K562 (cell line): ENCODE results near the gene ZMYND12. TPM values are rescaled to one million over a fixed set of nuclear protein-coding genes. Genes with fewer than 3 reads are reported as not detected.

Experiments
- ATAC-seq: fragments of 200-7000 bp; cut with Tn5 transposase; 3 replicates; pipeline ENCODE4 v1.9.1; 2020; ENCODE audit warnings: moderate library complexity
- BruUV-seq: library from RNA; stranded (reverse); fragments of 400-500 nt; replicated peaks from 2 replicates; lab custom pipeline; 2021; lab: Mats Ljungman, UMichigan
- CTCF ChIA-PET: fragments of 300-600 bp; formaldehyde crosslinking; extraction: SDS; loops from one replicate; lab custom pipeline; 2021; ENCODE audit warnings: low intra/inter-chr PET ratio; lab: Yijun Ruan, JAX
- POLR2A ChIA-PET: fragments of 300-600, 350-650 bp; sonication (Branson Sonifier 250); formaldehyde crosslinking; extraction: SDS; loops from one replicate; lab custom pipeline; 2021; ENCODE audit warnings: antibody characterized with exemption, inconsistent platforms; lab: Yijun Ruan, JAX
- DNase-seq, 4 experiments: peaks; one replicate each; pipeline versions ENCODE4 v3.0.0 to v3.0.0-alpha.2; 2011 to 2018; ENCODE audit warnings: low spot score in 3 of 4, mixed read lengths in 3 of 4; ENCODE audit errors: extremely low read depth in 1 of 4
- FAIRE-seq: peaks from 2 replicates; lab custom pipeline; 2011; peaks lifted over from hg19 to GRCh38; lab: Jason Lieb, UNC
- H2AFZ ChIP-seq: 2 replicates; pipeline ENCODE4 v1.6.0; 2011; ENCODE audit warnings: low read depth, low read length, control low read depth, inconsistent platforms
- H3K27ac ChIP-seq: fragments of 200-600 bp; 3 replicates; pipeline ENCODE4 v1.8.0; 2011; ENCODE audit warnings: low read depth, mild to moderate bottlenecking, control low read depth, inconsistent platforms, low read length, moderate library complexity, mixed read lengths; ENCODE audit errors: extremely low read depth
- H3K27me3 ChIP-seq, 2 experiments: fragments of 300-600 bp in 1 of 2; 2 replicates in 1 of 2; 3 replicates in 1 of 2; pipeline versions ENCODE4 v1.6.0 to v1.8.0; 2011; ENCODE audit warnings: inconsistent platforms in 2 of 2, low read length in 2 of 2, mild to moderate bottlenecking in 1 of 2, mixed read lengths in 1 of 2, moderate library complexity in 1 of 2; ENCODE audit not compliant: control insufficient read depth in 2 of 2, insufficient read depth in 2 of 2
- H3K36me3 ChIP-seq: fragments of 300-600 bp; 3 replicates; pipeline ENCODE4 v1.8.0; 2011; ENCODE audit warnings: mild to moderate bottlenecking, low read length, inconsistent platforms; ENCODE audit not compliant: control insufficient read depth, insufficient read depth
- H3K4me1 ChIP-seq, 2 experiments: fragments of 200-600 bp in 1 of 2; replicated peaks in 1 of 2; 2 replicates in 1 of 2; 3 replicates in 1 of 2; pipeline versions ENCODE4 v1.5.1 to v1.8.0; 2011; ENCODE audit warnings: inconsistent platforms in 2 of 2, low read length in 2 of 2, mild to moderate bottlenecking in 1 of 2, mixed read lengths in 1 of 2, moderate library complexity in 1 of 2; ENCODE audit not compliant: control insufficient read depth in 2 of 2, insufficient read depth in 2 of 2
- H3K4me2 ChIP-seq: 2 replicates; pipeline ENCODE4 v1.6.1; 2011; ENCODE audit warnings: low read length, control low read depth, inconsistent platforms, mixed read lengths; ENCODE audit not compliant: insufficient read depth
- H3K4me3 ChIP-seq: fragments of 200-600 bp; sonication (generic), shearing (Covaris generic); 2 replicates; pipeline ENCODE4 v1.5.1; 2016; ENCODE audit warnings: control low read depth, inconsistent platforms
- H3K79me2 ChIP-seq: fragments of 200-600 bp; 3 replicates; pipeline ENCODE4 v1.8.0; 2011; ENCODE audit warnings: low read length, inconsistent platforms; ENCODE audit not compliant: control insufficient read depth, insufficient read depth
- H3K9ac ChIP-seq, 2 experiments: 2 replicates each; pipeline versions ENCODE4 v1.6.0 to v1.6.1; 2011; ENCODE audit warnings: low read depth in 2 of 2, low read length in 2 of 2, control low read depth in 1 of 2, inconsistent platforms in 1 of 2, mild to moderate bottlenecking in 1 of 2, mixed read lengths in 1 of 2; ENCODE audit not compliant: insufficient read depth in 1 of 2
- H3K9me1 ChIP-seq: one replicate; pipeline ENCODE4 v1.6.0; 2011; ENCODE audit warnings: inconsistent platforms, mild to moderate bottlenecking, low read length, moderate library complexity; ENCODE audit not compliant: control insufficient read depth, insufficient read depth
- H3K9me3 ChIP-seq: replicated peaks from 2 replicates; pipeline ENCODE4 v1.5.1; 2011; ENCODE audit warnings: low read depth, low read length, inconsistent platforms; ENCODE audit not compliant: control insufficient read depth, insufficient read depth
- H4K20me1 ChIP-seq: replicated peaks from 2 replicates; pipeline ENCODE4 v1.6.1; 2011; ENCODE audit warnings: low read length, inconsistent platforms, mixed read lengths; ENCODE audit not compliant: control insufficient read depth, insufficient read depth
- ELF1 ChIP-seq: fragments of 200-800 bp; sonication (Bioruptor generic); IDR thresholded peaks from 2 replicates; pipeline ENCODE4 v1.6.1; 2016; ENCODE audit warnings: missing genetic modification characterization, missing compliant biosample characterization
- GTF2F1 ChIP-seq: IDR thresholded peaks from 2 replicates; pipeline ENCODE4 v1.6.1; 2011; ENCODE audit warnings: low read depth, low read length, improper control_type of control experiment
- HDAC6 ChIP-seq: IDR thresholded peaks from 2 replicates; pipeline ENCODE4 v1.6.1; 2012; ENCODE audit warnings: low read depth, mild to moderate bottlenecking, control low read depth, inconsistent platforms, low read length, moderate library complexity
- HNRNPL ChIP-seq: fragments of 200-400 bp; formaldehyde crosslinking; IDR thresholded peaks from 2 replicates; pipeline ENCODE4 v1.6.1; 2017; ENCODE audit warnings: low read depth, mild to moderate bottlenecking, low read length
- MYNN ChIP-seq, 2 experiments: sonication (generic); formaldehyde crosslinking in 1 of 2; IDR thresholded peaks; 2 replicates each; pipeline versions ENCODE4 v1.5.0 to v1.6.1; 2016 to 2020; ENCODE audit warnings: antibody characterized with exemption in 1 of 2, missing genetic modification reagents in 1 of 2
- NEUROD1 ChIP-seq: fragments of 150-350 bp; IDR thresholded peaks from 2 replicates; pipeline ENCODE4 v1.6.1; 2014; ENCODE audit warnings: borderline replicate concordance, low read length, low read depth; ENCODE audit not compliant: partially characterized antibody
- POLR2A ChIP-seq: fragments of 450-650 bp; conservative IDR thresholded peaks from 2 replicates; pipeline ENCODE4 v1.6.1; 2016
- RB1 ChIP-seq: fragments of 450-650 bp; IDR thresholded peaks from 2 replicates; pipeline ENCODE4 v1.6.1; 2017; ENCODE audit warnings: low read depth, mild to moderate bottlenecking
- SRSF3 ChIP-seq: fragments of 200-400 bp; formaldehyde crosslinking; IDR thresholded peaks from 2 replicates; pipeline ENCODE4 v1.6.1; 2016; ENCODE audit warnings: mild to moderate bottlenecking, low read length, moderate library complexity; ENCODE audit not compliant: insufficient read depth
- SRSF9 ChIP-seq: fragments of 200-400 bp; formaldehyde crosslinking; IDR thresholded peaks from 2 replicates; pipeline ENCODE4 v1.6.1; 2017; ENCODE audit warnings: low read depth, low read length, borderline replicate concordance
- TEAD4 ChIP-seq, 2 experiments: sonication (generic) in 1 of 2; formaldehyde crosslinking in 1 of 2; IDR thresholded peaks; 2 replicates each; pipeline versions ENCODE4 v1.6.1 to v1.8.0; 2012 to 2022; ENCODE audit warnings: borderline replicate concordance in 1 of 2, inconsistent platforms in 1 of 2, low read length in 1 of 2, mild to moderate bottlenecking in 1 of 2, missing genetic modification reagents in 1 of 2
- WGBS: fragments of 100-300 bp; shearing (Covaris generic); methylation state at CpG from one replicate; pipeline ENCODE4 v1.1.6; 2016; ENCODE audit warnings: low coverage, mixed read lengths; ENCODE audit not compliant: insufficient coverage; ENCODE audit errors: missing lambda C conversion rate; 5-methylcytosine and 5-hydroxymethylcytosine counted together
- in situ Hi-C: fragments of 300-500 bp; cut with MboI; formaldehyde crosslinking; loops from 4 replicates; pipeline ENCODE4 v1.15.0; 2018; ENCODE audit warnings: inconsistent platforms, mixed read lengths
- intact Hi-C: fragments of 100-400 bp; cut with micrococcal nuclease; formaldehyde crosslinking; loops from 2 replicates; pipeline ENCODE4 v1.14.2; 2022
- polyA plus RNA-seq, 8 experiments: library from polyadenylated mRNA; depleted of rRNA in 4 of 8; stranded (reverse) in 5 of 8; unstranded in 3 of 8; fragments of >200 nt; fragmentation: Nextera tagmentation in 2 of 8; fragmentation: Illumina TruSeq in 1 of 8; extraction: Ambion mirVana in 2 of 8; extraction: Trizol in 1 of 8; gene quantifications; 2 replicates each; pipeline versions ENCODE4 v1.2.1 to v1.2.3, GENCODE V29; 2011 to 2014; ENCODE audit warnings: inconsistent platforms in 1 of 8, missing spikeins in 1 of 8
- total RNA-seq, 7 experiments: library from RNA; depleted of rRNA in 6 of 7; stranded (reverse); fragments of >200 nt in 6 of 7; fragmentation: Illumina TruSeq in 2 of 7; extraction: Trizol in 2 of 7; gene quantifications; 2 replicates each; pipeline versions ENCODE4 v1.2.1 to v1.2.3, GENCODE V29; 2011 to 2021; ENCODE audit warnings: low replicate concordance in 1 of 7
- TF ChIP-seq, protein P1 (sequence below): sonication (generic); formaldehyde crosslinking; IDR thresholded peaks from 2 replicates; pipeline ENCODE4 v1.8.0; 2022; ENCODE audit warnings: mild to moderate bottlenecking, missing genetic modification reagents
- TF ChIP-seq, protein P2 (sequence below): fragments of 250-450 bp; sonication (Bioruptor Pico); IDR thresholded peaks from 2 replicates; pipeline ENCODE4 v1.8.0; 2021; ENCODE audit warnings: moderate library complexity, mild to moderate bottlenecking, inconsistent platforms
- TF ChIP-seq, protein P3 (sequence below): fragments of 450-650 bp; formaldehyde crosslinking; IDR thresholded peaks from 2 replicates; pipeline ENCODE4 v1.4.0; 2022; ENCODE audit warnings: mild to moderate bottlenecking, moderate library complexity
- TF ChIP-seq, protein P4 (sequence below): fragments of 250-450 bp; sonication (Bioruptor Pico); IDR thresholded peaks from 2 replicates; pipeline ENCODE4 v1.6.1; 2021; ENCODE audit warnings: mild to moderate bottlenecking
- TF ChIP-seq, protein P5 (sequence below): sonication (generic); formaldehyde crosslinking; IDR thresholded peaks from 2 replicates; pipeline ENCODE4 v1.8.1; 2023; ENCODE audit warnings: mild to moderate bottlenecking, missing genetic modification reagents

The ZMYND12 gene
- total and polyA plus RNA-seq, 9 of the 15 experiments (the other 6 are each of a cell fraction or from before 2014, with no cell fraction given) = not detected

DNA sequence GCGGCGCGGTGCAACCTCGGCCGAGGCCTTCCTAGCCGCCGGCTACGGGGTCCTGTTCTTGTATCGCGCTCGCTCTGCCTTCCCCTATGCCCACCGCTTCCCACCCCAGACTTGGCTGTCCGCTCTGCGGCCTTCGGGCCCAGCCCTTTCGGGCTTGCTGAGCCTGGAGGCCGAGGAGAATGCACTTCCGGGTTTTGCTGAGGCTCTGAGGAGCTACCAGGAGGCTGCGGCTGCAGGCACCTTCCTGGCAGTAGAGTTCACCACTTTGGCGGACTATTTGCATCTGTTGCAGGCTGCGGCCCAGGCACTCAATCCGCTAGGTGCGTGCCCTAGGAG, 900 bp upstream of the ZMYND12 start:
- H3K36me3 ChIP-seq = peaks cover 15% of the 10 kb centered on the region; the same call in 1 of the 3 replicates
- POLR2A ChIA-PET = interaction anchor here (0.6 to 0.9 kb wide), 2 partner anchors 227 to 1618 kb away, joined by 3 read pairs; no protein-coding TSS in a partner anchor
- peaks cover 10% of the 10 kb centered on the region; the same call in 2 of the 3 replicates for H3K79me2 ChIP-seq
- peak overlapping the region; percentile 82 to 96 for H3K9ac ChIP-seq
- H3K4me2 ChIP-seq = peak overlapping the region; percentile 97
- H3K27ac ChIP-seq = peak overlapping the region; percentile 80
- CTCF ChIA-PET = no interaction called here
- ATAC-seq = peak; percentile 90
- peaks cover 0 to 18% of the 10 kb centered on the region in 2 experiments; a peak in 3 of 5 replicates for H3K4me1 ChIP-seq
- peak in 2 of 4 experiments; percentile 61 to 66 for DNase-seq
- H4K20me1 ChIP-seq = no peaks in the 10 kb centered on the region
- no peaks in the 10 kb centered on the region; a peak in 2 of 5 replicates for H3K27me3 ChIP-seq
- in situ Hi-C loops = no loop called here
- no TSS peak for BruUV-seq
- peak; percentile 57 for FAIRE-seq
- peak overlapping the region; percentile 66 for H3K4me3 ChIP-seq
- 12% methylated on average over 23 of the region's 23 CpGs for WGBS
- H3K9me1 ChIP-seq = no peaks in the 10 kb centered on the region
- peak overlapping the region; percentile 100 for H2AFZ ChIP-seq
- intact Hi-C loops = no loop called here
- H3K9me3 ChIP-seq = peaks cover 4% of the 10 kb centered on the region
- 0 out of 2 replicates have a peak, but pooled peaks have one; percentile 48 for TF ChIP-seq SRSF3
- TF ChIP-seq, protein P1, sequence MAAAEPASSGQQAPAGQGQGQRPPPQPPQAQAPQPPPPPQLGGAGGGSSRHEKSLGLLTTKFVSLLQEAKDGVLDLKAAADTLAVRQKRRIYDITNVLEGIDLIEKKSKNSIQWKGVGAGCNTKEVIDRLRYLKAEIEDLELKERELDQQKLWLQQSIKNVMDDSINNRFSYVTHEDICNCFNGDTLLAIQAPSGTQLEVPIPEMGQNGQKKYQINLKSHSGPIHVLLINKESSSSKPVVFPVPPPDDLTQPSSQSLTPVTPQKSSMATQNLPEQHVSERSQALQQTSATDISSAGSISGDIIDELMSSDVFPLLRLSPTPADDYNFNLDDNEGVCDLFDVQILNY (CRISPR knock-in tag) = no peak
- TF ChIP-seq MYNN (IDR thresholded peaks at IDR 0.05) = no peak
- TF ChIP-seq MYNN (CRISPR knock-in tag; IDR thresholded peaks at IDR 0.05) = no peak
- TF ChIP-seq, protein P2, sequence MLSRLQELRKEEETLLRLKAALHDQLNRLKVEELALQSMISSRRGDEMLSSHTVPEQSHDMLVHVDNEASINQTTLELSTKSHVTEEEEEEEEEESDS = no peak
- peak; percentile 55; the same call in 1 of the 2 replicates for TF ChIP-seq POLR2A
- TF ChIP-seq, protein P3, sequence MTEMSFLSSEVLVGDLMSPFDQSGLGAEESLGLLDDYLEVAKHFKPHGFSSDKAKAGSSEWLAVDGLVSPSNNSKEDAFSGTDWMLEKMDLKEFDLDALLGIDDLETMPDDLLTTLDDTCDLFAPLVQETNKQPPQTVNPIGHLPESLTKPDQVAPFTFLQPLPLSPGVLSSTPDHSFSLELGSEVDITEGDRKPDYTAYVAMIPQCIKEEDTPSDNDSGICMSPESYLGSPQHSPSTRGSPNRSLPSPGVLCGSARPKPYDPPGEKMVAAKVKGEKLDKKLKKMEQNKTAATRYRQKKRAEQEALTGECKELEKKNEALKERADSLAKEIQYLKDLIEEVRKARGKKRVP (CRISPR knock-in tag) = no peak
- no peak for TF ChIP-seq HNRNPL
- no peak for TF ChIP-seq HDAC6
- TF ChIP-seq RB1 = no peak
- no peak for TF ChIP-seq SRSF9
- TF ChIP-seq, protein P4, sequence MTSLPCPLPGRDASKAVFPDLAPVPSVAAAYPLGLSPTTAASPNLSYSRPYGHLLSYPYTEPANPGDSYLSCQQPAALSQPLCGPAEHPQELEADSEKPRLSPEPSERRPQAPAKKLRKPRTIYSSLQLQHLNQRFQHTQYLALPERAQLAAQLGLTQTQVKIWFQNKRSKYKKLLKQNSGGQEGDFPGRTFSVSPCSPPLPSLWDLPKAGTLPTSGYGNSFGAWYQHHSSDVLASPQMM = no peak
- TF ChIP-seq, protein P5, sequence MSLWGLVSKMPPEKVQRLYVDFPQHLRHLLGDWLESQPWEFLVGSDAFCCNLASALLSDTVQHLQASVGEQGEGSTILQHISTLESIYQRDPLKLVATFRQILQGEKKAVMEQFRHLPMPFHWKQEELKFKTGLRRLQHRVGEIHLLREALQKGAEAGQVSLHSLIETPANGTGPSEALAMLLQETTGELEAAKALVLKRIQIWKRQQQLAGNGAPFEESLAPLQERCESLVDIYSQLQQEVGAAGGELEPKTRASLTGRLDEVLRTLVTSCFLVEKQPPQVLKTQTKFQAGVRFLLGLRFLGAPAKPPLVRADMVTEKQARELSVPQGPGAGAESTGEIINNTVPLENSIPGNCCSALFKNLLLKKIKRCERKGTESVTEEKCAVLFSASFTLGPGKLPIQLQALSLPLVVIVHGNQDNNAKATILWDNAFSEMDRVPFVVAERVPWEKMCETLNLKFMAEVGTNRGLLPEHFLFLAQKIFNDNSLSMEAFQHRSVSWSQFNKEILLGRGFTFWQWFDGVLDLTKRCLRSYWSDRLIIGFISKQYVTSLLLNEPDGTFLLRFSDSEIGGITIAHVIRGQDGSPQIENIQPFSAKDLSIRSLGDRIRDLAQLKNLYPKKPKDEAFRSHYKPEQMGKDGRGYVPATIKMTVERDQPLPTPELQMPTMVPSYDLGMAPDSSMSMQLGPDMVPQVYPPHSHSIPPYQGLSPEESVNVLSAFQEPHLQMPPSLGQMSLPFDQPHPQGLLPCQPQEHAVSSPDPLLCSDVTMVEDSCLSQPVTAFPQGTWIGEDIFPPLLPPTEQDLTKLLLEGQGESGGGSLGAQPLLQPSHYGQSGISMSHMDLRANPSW = no peak
- no peak for TF ChIP-seq TEAD4 (IDR thresholded peaks at IDR 0.05; ENCODE audit: low read length)
- TF ChIP-seq TEAD4 (CRISPR knock-in tag; IDR thresholded peaks at IDR 0.05; ENCODE audit: borderline replicate concordance) = no peak
- peak; percentile 94 for TF ChIP-seq ELF1
- TF ChIP-seq NEUROD1 = no peak
- no peak for TF ChIP-seq GTF2F1
